Stimulated activated CD4-positive, alpha-beta T cell treated with anti-CD3 and anti-CD28 coated beads, Interleukin-12 subunit alpha, Interleukin-12 subunit beta, amount 100 ng/mL, for 24 hours (primary cell): ENCODE data around the gene CMTM2.
"Not testable (repeated sequence)": the region's sequence is repeated elsewhere in the genome, so short reads cannot be mapped to it uniquely, and the experiment has no call there.

Experiments
- DNase-seq, 2 experiments: peaks; one replicate each; pipeline ENCODE4 v3.0.0-alpha.2; 2020; ENCODE audit warnings: low read depth in 2 of 2

Gene CMTM2

GRCh38 chr16:66552286-66553177 is 26.7 kb upstream of the CMTM2 start, which contains the start of gene CKLF:
TSS of gene CKLF (plus strand) at chr16:66552576. CDS start at chr16:66552716, 140 bp downstream.
- peak; percentile 84 for DNase-seq

- DNase-seq, result no peak
Measured at GRCh38 chr16:66553223-66553622, 26.0 kb upstream of the CMTM2 start.

DNA sequence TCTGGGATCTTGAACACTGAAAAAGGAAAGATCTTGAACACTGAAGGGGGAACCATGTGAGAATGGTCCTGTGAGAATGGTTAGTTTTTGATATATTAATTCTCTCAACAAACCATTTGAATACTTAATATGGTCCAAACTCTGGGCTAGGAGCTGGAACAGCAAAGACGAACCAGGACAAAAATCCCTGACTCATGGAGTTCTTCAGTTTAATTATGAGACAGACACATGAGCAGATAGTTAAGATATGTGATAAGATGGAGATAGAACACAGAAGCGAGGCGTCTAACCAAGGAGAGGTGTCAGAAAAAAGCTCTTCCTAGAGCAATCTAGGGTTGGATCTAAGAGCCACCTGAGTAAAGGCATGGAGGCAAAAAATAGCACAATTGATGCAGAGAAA is 25.2 kb upstream of the CMTM2 start:
- no peak for DNase-seq

GRCh38 chr16:66554495-66554894 is 24.8 kb upstream of the CMTM2 start:
- DNase-seq, result no peak

DNA sequence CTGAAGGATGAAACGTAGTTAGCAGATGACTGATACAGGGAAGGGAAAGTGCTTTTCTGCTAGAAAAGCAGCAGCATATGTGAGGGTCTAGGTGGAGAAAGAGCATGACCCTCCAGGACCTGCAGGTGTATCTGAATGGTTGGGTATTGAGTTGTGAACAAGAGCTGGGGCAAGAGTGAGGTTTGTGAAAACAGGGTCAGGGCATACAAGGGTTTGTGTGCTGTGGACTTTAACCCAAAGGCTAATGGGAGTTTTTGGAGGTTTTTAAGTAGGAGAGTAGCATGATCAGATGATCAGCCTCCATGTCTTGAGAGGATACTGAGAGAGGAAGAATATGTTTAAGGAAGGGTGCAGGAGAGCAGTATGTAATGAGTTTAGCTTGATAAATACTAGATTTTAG is 19.2 kb upstream of the CMTM2 start:
- no peak for DNase-seq

- no peak for DNase-seq
Measured at GRCh38 chr16:66561381-66562080, 17.7 kb upstream of the CMTM2 start.

- no peak for DNase-seq
Measured at GRCh38 chr16:66562409-66562808, 16.9 kb upstream of the CMTM2 start.

- no peak for DNase-seq
Measured at GRCh38 chr16:66562986-66563385, 16.3 kb upstream of the CMTM2 start.

DNA sequence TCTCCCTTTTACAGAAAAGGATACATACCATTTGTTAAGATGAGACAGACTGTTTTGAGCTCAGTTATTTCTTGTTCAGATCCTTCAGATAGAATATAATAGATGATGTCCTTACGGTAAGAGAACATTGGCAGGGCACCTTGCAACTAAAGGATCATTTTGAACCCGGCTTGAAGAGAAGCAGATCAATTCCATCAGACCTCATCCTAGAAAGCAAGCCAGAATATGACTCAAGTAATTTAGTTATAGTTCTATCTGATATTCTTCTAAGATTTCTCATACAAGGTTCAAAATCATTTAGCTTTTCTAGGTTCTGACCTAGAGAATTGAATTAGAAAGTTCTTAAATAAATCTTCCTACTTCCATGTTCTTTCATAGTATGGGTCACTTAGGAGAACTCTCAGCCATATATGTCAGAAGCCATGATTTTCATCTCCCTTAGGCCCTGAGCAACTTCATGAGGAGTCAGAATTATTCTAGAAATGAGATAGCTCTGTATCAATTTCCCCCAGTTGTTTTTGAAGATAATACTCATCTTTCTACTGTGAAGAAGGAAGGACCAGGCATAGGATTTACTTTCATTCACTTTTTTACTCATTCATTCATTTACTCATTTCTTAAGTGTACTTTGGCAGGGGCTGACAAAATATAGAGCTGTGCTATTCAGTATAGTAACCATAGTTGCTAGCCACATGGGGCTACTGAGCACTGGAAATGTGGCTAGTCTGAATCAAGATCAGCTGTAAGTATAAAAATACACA is 15.5 kb upstream of the CMTM2 start:
- DNase-seq, result no peak

DNA sequence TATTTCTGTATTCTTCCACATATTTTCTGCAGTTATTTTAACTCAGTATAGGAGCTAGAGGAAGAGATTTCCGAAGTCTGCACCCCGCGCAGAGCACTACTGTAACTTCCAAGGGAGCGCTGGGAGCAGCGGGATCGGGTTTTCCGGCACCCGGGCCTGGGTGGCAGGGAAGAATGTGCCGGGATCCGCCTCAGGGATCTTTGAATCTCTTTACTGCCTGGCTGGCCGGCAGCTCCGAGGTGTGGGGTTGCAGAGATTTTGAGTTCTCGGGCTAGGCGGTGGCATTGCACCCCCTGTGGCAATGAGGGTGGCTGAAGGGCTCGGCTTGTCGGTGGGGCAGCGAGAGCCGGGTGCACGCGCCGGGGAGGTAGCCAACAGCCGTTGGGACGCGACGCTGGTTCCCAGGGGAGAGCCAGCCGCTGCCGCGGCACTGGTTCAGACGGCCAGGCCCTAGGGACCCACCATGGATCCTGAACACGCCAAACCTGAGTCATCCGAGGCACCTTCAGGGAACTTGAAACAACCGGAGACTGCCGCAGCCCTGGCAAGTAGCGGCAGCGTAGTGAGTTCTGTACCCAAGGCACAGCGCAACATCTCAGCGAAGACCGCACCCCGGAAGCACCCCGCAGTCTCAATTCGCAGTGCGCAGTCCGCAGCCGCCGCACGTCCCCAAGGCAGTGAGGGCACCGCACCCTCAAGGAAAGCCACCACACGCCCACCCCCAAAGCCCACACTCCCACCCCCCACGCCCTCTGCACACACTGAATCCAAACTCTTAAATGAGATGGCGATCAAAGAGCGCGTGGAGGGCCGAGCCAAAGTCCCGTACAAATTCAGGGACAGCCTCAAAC is 13.0 kb upstream of the CMTM2 start, which contains the start of gene CMTM1:
Gene CMTM1 (plus strand): TSS at position 389 of the 851 bp plus-strand sequence. CDS start 75 bp downstream, at position 464.
- no peak for DNase-seq

- DNase-seq, result not testable (repeated sequence)
Measured at GRCh38 chr16:66567270-66567669, 12.0 kb upstream of the CMTM2 start.

- no peak for DNase-seq
Measured at GRCh38 chr16:66568355-66568754, 10.9 kb upstream of the CMTM2 start.

DNA sequence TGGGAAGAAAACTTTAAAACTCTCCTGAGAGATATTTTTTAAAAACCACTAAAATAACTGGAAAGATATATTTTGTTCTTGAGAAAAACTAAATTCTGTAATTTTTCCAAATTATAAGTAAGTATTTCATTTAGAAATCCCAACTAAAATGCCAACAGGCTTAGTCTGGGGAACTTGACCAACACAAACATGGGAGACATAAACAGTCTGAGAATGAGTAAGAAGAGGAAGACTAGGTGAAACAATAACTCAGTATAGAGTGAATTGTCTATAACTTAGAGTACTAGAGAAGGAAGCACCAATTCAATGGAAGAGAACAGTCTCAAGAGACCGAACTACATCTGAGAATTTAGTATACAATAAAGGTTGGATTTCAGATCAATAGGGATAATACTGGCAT is 10.1 kb upstream of the CMTM2 start:
- no peak for DNase-seq

GRCh38 chr16:66569827-66570405 is 9.3 kb upstream of the CMTM2 start:
- no peak for DNase-seq

DNA sequence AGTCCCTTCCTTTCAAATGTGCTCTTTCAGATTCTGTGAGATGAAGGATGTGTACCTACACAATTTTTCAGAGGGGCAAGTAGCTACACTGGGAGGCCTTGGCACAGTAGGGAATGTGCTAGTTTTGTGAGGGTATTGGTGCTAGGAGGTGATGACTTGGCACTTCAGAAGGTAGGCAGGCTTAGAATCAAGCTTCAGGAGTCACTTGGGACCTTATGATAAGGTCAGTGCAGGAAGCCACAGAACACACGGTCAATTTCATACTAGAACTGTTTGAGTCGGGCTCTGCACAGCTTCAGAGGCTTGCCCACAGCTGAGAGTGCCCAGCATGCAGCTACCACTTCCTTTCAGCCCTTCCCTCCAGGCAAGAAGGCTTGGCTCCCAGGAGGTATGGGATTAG is 6.9 kb upstream of the CMTM2 start:
- DNase-seq, result no peak

- DNase-seq, result no peak
Measured at GRCh38 chr16:66574081-66574480, 5.2 kb upstream of the CMTM2 start.

DNA sequence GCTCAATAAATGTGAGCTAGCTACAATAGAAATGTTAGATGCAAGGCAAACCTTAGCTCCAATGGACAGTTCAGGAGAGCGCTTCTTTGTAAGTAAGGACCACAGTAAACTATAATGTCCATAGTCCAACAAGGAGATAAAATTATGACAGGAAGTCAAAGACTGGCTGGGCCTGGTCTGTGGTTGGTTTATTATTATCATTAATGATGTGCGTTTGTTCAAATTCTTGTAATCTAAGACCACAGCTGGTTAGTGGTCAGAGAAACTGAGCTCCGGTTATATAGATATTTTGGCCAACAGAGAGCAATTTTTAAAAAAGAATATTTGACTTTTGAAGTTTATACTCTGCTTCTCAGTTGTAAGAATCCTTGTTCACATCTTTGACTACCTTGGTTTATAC is 4.7 kb upstream of the CMTM2 start:
- no peak for DNase-seq

- no peak for DNase-seq
Measured at GRCh38 chr16:66575060-66575459, 4.2 kb upstream of the CMTM2 start.

GRCh38 chr16:66576296-66576695 is 3.0 kb upstream of the CMTM2 start:
- no peak for DNase-seq

DNA sequence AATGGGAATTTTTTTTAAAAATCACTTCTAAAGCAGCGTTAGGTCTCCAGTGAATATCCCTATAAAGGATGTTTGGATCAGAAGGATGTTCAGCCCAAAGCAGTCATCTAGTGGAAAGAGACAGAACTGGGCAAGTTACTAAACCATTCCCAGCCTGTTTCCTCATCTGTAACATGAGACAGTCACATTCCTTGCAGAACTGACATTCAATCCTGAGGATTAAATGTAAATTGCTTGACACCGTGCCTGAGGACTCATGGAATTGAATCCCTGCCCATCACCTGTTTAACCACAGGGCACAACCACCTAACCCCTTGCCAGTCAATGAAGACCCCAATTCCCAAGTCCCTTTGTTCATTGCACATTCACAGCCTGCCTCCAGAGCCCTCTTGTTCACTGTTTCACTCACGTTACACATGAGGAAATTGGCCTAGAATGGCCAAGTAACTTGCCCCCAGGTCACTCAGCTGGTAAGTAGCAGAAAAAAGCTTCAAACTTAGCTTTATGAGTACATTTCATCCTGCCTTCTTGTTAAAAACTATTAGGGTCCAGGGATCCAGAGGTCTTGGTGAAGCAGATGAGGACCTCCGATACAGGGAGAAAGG is 1.4 kb downstream of the CMTM2 start:
- DNase-seq, result no peak
